SK-N-MC (cell line): ENCODE data around the gene SYPL2.

ENCODE experiments used
- EZH2 ChIP-seq: fragments of 200-600 bp; sonication (generic); IDR thresholded peaks from one replicate; pipeline ENCODE4 v1.6.1; 2017; ENCODE audit warnings: antibody characterized with exemption
- FOXP2 ChIP-seq: optimal IDR thresholded peaks from 2 replicates; pipeline ENCODE3; 2011; ENCODE audit warnings: mild to moderate bottlenecking, moderate library complexity; ENCODE audit not compliant: insufficient read depth; ENCODE audit errors: extremely low read length, control extremely low read depth
- POLR2AphosphoS5 ChIP-seq: IDR thresholded peaks from 2 replicates; pipeline ENCODE4 v1.6.1; 2012; ENCODE audit warnings: mild to moderate bottlenecking, low read depth, low read length, borderline replicate concordance

- no peak for TF ChIP-seq EZH2
- no peak for TF ChIP-seq POLR2AphosphoS5
- TF ChIP-seq FOXP2, result no peak
Observed at GRCh38 chr1:109517337-109517736, 51.0 kb downstream of the SYPL2 start.
